HG03064 (cell line): ENCODE results near the gene BABAM2.

Experiments
- ATAC-seq: cut with Tn5 transposase; IDR thresholded peaks from one replicate; pipeline ENCODE4 v1.9.1; 2021; ENCODE audit warnings: low read depth; ENCODE audit not compliant: unreplicated experiment

BABAM2 gene

DNA sequence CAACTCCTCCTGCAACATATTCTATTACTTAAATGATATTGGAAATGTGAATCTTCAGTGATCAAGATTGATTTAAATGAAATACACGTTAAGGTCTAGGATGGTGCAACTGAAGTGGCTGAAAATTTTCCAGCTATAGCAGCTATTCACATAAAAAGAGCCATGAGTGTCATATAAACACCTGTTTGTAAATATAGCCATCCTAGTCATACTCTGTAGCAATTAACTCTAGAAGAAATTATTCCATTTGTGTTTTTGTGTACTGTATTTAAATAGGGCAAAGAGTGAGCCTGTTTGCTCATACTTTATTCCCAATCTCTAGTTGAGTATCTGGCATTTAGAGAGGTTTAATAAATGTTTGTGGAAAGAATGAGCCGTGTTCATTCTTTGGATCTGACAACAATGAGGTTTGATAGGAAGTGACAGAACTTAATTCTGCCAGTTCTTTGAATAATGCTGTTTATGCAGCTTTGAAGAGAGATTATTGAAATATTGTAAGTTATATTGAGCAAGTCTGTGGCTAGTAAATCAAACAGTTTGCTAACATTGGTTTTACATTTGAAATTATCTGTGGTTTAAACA, 49.7 kb downstream of the BABAM2 start:
- no peak for ATAC-seq

DNA sequence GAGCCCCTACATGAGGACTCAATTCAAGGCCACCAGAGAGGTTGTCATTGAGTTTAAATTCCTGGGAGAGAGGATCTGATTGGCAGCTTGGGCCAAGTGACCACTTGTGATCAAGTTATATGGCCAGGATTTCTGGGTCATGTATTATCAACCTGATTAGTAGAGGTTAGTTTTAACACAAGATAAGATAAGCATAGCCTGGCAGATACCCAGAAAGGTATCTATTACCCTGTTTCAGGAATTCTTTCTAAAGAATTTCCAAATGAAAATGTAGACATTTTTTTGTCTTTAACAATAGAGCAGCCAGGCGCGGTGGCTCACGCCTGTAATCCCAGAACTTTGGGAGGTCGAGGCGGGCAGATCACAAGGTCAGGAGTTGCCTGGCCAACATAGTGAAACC, 50.5 kb downstream of the BABAM2 start:
- no peak for ATAC-seq

DNA sequence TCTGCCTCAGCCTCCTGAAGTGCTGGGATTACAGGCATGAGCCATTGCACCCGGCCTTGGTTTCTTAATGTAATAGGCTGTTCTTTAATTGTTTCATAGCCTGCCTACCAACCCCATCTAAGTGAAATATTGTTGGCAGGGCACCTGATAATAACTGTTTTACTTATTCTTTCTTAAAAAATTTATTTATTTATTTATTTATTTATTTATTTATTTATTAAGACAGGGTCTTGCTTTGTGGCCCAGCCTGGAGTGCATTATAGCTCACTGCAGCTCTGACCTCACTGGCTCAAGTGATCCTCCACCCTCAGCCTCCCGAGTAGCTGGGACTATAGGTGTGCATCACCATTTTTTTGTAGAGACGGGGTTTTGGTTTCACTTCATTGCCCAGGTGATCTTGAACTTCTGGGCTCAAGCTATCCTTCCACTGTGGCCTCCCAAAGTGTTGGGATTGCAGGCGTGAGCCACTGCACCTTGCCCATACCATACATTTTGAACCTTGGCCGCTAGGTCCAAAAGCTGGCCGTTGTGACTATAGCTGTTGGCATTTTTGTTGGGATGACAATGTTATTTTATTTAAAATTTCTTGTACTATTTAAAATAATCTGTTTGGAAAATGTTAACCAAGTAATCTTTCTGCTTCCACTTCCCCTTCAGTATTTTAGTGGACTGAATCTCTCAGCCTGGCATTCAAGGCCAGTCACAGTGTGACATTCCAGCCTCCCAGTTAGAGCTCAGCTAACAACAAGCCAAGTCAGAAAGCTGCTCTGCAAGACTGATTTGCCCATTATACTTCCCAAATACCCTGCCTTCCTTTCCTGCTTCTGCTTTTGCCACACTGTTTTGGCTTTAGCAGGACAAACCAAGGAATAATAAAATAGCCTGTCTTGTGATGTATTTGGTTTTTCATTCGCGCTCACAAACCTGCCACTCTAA, 52.4 kb downstream of the BABAM2 start:
- ATAC-seq: no peak

- no peak for ATAC-seq
These were observed 56.1 kb downstream of the BABAM2 start for GRCh38 chr2:27946530-27947060.

- ATAC-seq: no peak
These were observed 61.5 kb downstream of the BABAM2 start for GRCh38 chr2:27952070-27952469.

GRCh38 chr2:27953077-27953476, 62.5 kb downstream of the BABAM2 start:
- ATAC-seq: no peak

DNA sequence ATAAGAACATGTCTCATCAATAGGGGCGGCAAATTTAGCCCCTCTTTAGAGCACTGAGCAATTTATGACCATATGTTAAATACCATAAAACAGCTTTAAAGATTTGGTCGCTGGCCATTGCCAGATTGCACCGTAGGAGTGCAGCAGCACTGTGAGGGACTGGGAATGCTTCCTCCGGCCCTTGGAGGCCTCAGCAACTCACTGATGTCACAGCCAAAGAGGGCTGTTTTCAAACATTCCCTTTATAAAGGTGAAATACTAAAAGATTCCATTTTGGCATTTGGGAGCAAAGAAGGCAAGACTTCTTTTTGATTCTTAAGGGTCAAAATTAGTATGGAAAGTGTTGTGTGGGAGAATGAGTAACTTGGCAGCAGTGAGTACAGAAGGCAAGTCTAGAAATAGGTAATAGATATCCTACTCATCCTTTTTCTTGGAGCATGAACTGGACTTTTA, 63.7 kb downstream of the BABAM2 start:
- ATAC-seq: no peak

DNA sequence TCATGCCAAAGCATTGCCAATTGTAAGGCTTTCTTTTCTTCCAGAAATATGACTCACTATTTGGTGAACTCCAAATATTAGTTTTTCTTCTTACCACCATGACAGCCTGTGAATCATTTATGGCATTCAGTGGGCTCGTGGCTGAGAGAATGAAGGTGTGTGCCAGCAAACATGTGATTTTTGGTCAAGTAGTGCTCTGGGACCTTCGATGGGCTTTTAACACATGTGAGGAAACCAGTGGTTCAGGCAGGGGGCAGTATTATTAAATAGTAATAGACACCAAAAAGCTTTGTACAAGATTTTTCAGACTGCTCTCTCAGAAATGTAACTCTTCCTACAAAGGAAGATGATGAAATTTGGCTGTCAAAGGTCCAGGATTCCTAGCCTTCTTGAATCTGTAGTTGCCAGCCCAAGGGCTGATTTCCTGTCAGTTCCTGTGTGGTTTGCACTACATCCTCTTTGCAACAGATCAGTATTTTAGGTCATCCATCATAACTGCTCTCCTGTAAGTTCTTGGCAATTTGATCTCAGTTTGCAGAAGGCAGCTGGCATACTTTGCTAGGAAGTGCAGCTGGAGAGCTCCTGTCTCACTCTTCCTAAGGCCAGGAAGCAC, 64.3 kb downstream of the BABAM2 start:
- peak; percentile 56 for ATAC-seq

GRCh38 chr2:27955384-27956161, 65.0 kb downstream of the BABAM2 start:
- ATAC-seq: no peak

GRCh38 chr2:27956888-27957287, 66.4 kb downstream of the BABAM2 start:
- ATAC-seq: no peak

GRCh38 chr2:27958711-27959378, 68.3 kb downstream of the BABAM2 start:
- no peak for ATAC-seq

DNA sequence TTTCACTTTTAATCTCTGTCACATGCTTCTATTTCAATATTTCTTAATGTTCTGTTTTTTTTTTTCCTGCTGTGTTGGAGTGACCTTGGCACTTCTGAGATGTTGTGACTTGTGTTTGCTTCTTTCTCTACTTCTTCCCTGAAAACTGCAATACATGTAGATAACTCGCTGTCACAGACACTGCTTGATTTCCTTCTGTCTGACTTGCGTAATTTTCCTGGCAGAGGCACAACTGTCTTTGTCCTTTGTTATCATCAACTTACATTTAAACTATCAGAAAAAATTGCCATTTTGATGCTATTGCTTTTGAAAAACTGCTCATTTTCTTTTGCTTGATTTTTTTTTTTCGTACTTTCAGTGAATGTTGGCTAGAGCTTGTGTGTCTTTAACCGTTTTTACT, 69.0 kb downstream of the BABAM2 start:
- no peak for ATAC-seq

- no peak for ATAC-seq
These were observed 69.8 kb downstream of the BABAM2 start for GRCh38 chr2:27960237-27960912.

- ATAC-seq: no peak
These were observed 71.5 kb downstream of the BABAM2 start for GRCh38 chr2:27962006-27962405.

GRCh38 chr2:27963472-27963871, 72.9 kb downstream of the BABAM2 start:
- ATAC-seq: no peak

DNA sequence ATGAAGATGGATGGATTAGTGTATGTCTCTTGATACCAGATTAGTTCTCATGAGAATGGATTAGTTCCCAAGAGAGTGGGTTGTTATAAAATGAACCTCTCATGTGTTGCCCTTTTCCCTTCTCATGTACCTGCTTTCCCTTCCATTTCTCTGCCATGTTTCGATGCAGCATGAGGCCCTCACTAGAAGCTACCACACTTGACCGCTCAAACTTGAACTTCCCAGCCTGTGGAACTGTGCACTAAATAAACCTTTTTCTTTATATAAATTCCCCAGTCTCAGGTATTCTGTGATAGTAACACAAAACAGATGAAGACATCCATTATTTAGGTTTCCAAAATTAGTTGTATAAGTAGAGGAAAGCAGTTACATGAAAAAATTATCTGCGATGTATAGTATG, 73.5 kb downstream of the BABAM2 start:
- no peak for ATAC-seq

DNA sequence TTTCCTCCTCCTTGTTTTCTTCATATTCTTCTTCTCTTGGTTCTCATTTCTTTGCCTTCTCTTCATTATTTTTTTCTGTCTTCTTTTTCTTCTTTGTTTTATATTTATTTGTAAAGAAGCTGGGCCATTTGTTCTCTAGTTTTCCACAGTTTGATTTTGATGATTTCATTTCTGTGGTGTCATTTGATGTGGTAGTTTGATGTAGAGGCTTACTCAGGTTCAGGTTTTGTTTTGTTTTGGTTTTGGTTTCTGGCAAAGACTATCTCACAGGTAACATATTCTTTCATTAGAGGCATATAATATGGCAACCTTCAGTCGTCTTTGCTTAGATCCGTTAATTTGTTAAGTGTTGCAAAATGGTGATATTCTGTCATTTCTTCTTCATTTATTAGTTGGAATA, 75.3 kb downstream of the BABAM2 start:
- ATAC-seq: no peak

- no peak for ATAC-seq
These were observed 75.9 kb downstream of the BABAM2 start for GRCh38 chr2:27966466-27966865.

DNA sequence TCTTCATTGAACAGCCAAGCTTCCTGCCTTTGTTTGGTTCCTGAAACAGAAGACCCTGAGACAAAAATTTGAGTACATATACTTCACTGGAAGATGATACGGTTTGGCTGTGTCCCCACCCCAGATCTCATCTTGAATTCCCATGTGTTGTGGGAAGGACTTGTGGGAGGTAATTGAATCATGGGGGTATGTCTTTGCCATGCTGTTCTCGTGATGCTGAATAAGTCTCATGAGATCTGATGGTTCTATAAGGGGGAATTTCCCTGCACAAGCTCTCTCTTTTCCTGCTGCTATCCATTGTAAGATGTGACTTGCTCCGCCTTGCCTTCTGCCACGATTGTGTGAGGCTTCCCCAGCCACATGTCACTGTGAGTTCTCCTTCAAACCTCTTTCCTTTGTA, 76.5 kb downstream of the BABAM2 start:
- no peak for ATAC-seq
